H1 (cell line): ENCODE results near the gene SPC24. TPM values are rescaled to one million over a fixed set of nuclear protein-coding genes. Genes with fewer than 3 reads are reported as not detected.

ENCODE experiments used
- ATF2 ChIP-seq: IDR thresholded peaks from 2 replicates; pipeline ENCODE4 v1.6.1; 2012; ENCODE audit warnings: low read length, inconsistent platforms
- JUND ChIP-seq: IDR thresholded peaks from 2 replicates; pipeline ENCODE4 v1.6.1; 2011; ENCODE audit warnings: mild to moderate bottlenecking, improper control_type of control experiment, low read length
- NANOG ChIP-seq: IDR thresholded peaks from 2 replicates; pipeline ENCODE4 v1.6.1; 2011; ENCODE audit warnings: low read length, low read depth, mild to moderate bottlenecking, inconsistent platforms; ENCODE audit not compliant: insufficient read depth, poor library complexity, severe bottlenecking
- SIN3A ChIP-seq, 2 experiments: IDR thresholded peaks in 1 of 2; conservative IDR thresholded peaks in 1 of 2; 2 replicates each; pipeline ENCODE4 v1.6.1; 2011 to 2012; ENCODE audit warnings: low read length in 2 of 2, improper control_type of control experiment in 1 of 2, low read depth in 1 of 2, mild to moderate bottlenecking in 1 of 2
- SIRT6 ChIP-seq: IDR thresholded peaks from one replicate; pipeline ENCODE4 v1.7.1; 2012; ENCODE audit warnings: low read length, inconsistent platforms
- polyA plus RNA-seq, 7 experiments: library from polyadenylated mRNA; depleted of rRNA in 3 of 7; stranded (reverse) in 5 of 7; unstranded in 2 of 7; fragments of >200 nt in 5 of 7; fragments of 200-250 nt in 2 of 7; gene quantifications; 1 replicate in 5 of 7; 2 replicates in 1 of 7; 4 replicates in 1 of 7; pipeline versions ENCODE4 v1.2.1 to v1.2.3, GENCODE V29; 2011 to 2013; ENCODE audit warnings: missing spikeins in 2 of 7, mixed read lengths in 2 of 7
- total RNA-seq: library from RNA; stranded (reverse); fragmentation: NEBNext Ultra II Directional; extraction: Animal tissue kit (Norgen Biotek cat#: 25700); gene quantifications from 2 replicates; pipeline ENCODE4 v1.2.1, GENCODE V29; 2021
- TF ChIP-seq, protein P1 (sequence below): fragments of 300-600 bp; sonication (generic); IDR thresholded peaks from 2 replicates; pipeline ENCODE4 v1.7.1; 2012; ENCODE audit warnings: low read length, moderate library complexity, mild to moderate bottlenecking, inconsistent platforms; ENCODE audit not compliant: insufficient replicate concordance
- TF ChIP-seq, protein P2 (sequence below): IDR thresholded peaks from 2 replicates; pipeline ENCODE4 v1.6.1; 2011; ENCODE audit warnings: low read length, improper control_type of control experiment

SPC24 gene
- total and polyA plus RNA-seq, 2 of the 8 experiments (the other 6 are each of a cell fraction or from before 2014, with no cell fraction given), result 17.7 to 42.4 TPM

DNA sequence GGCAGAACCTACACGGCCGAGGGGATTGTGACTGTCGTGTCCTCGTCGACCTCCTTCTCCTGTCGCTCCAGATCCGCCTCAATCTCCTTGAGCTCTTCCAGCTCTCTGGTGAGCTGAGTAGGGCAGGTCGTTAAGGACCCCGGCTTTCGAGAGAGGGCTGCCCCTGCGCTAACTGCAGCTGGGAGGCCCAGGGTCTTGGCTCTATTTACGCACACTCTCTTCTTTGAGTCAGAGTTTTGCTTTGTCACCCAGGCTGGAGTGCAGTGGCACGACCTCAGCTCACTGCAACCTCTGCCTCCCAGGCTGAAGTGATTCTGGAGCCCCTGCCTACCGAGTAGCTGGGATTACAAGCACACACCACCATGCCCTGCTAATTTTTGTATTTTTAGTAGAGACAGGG, 7.6 kb downstream of the SPC24 start (continued):
- TF ChIP-seq, protein P1, sequence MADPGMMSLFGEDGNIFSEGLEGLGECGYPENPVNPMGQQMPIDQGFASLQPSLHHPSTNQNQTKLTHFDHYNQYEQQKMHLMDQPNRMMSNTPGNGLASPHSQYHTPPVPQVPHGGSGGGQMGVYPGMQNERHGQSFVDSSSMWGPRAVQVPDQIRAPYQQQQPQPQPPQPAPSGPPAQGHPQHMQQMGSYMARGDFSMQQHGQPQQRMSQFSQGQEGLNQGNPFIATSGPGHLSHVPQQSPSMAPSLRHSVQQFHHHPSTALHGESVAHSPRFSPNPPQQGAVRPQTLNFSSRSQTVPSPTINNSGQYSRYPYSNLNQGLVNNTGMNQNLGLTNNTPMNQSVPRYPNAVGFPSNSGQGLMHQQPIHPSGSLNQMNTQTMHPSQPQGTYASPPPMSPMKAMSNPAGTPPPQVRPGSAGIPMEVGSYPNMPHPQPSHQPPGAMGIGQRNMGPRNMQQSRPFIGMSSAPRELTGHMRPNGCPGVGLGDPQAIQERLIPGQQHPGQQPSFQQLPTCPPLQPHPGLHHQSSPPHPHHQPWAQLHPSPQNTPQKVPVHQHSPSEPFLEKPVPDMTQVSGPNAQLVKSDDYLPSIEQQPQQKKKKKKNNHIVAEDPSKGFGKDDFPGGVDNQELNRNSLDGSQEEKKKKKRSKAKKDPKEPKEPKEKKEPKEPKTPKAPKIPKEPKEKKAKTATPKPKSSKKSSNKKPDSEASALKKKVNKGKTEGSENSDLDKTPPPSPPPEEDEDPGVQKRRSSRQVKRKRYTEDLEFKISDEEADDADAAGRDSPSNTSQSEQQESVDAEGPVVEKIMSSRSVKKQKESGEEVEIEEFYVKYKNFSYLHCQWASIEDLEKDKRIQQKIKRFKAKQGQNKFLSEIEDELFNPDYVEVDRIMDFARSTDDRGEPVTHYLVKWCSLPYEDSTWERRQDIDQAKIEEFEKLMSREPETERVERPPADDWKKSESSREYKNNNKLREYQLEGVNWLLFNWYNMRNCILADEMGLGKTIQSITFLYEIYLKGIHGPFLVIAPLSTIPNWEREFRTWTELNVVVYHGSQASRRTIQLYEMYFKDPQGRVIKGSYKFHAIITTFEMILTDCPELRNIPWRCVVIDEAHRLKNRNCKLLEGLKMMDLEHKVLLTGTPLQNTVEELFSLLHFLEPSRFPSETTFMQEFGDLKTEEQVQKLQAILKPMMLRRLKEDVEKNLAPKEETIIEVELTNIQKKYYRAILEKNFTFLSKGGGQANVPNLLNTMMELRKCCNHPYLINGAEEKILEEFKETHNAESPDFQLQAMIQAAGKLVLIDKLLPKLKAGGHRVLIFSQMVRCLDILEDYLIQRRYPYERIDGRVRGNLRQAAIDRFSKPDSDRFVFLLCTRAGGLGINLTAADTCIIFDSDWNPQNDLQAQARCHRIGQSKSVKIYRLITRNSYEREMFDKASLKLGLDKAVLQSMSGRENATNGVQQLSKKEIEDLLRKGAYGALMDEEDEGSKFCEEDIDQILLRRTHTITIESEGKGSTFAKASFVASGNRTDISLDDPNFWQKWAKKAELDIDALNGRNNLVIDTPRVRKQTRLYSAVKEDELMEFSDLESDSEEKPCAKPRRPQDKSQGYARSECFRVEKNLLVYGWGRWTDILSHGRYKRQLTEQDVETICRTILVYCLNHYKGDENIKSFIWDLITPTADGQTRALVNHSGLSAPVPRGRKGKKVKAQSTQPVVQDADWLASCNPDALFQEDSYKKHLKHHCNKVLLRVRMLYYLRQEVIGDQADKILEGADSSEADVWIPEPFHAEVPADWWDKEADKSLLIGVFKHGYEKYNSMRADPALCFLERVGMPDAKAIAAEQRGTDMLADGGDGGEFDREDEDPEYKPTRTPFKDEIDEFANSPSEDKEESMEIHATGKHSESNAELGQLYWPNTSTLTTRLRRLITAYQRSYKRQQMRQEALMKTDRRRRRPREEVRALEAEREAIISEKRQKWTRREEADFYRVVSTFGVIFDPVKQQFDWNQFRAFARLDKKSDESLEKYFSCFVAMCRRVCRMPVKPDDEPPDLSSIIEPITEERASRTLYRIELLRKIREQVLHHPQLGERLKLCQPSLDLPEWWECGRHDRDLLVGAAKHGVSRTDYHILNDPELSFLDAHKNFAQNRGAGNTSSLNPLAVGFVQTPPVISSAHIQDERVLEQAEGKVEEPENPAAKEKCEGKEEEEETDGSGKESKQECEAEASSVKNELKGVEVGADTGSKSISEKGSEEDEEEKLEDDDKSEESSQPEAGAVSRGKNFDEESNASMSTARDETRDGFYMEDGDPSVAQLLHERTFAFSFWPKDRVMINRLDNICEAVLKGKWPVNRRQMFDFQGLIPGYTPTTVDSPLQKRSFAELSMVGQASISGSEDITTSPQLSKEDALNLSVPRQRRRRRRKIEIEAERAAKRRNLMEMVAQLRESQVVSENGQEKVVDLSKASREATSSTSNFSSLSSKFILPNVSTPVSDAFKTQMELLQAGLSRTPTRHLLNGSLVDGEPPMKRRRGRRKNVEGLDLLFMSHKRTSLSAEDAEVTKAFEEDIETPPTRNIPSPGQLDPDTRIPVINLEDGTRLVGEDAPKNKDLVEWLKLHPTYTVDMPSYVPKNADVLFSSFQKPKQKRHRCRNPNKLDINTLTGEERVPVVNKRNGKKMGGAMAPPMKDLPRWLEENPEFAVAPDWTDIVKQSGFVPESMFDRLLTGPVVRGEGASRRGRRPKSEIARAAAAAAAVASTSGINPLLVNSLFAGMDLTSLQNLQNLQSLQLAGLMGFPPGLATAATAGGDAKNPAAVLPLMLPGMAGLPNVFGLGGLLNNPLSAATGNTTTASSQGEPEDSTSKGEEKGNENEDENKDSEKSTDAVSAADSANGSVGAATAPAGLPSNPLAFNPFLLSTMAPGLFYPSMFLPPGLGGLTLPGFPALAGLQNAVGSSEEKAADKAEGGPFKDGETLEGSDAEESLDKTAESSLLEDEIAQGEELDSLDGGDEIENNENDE, result no peak
- TF ChIP-seq, protein P2, sequence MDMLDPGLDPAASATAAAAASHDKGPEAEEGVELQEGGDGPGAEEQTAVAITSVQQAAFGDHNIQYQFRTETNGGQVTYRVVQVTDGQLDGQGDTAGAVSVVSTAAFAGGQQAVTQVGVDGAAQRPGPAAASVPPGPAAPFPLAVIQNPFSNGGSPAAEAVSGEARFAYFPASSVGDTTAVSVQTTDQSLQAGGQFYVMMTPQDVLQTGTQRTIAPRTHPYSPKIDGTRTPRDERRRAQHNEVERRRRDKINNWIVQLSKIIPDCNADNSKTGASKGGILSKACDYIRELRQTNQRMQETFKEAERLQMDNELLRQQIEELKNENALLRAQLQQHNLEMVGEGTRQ, result no peak
- TF ChIP-seq JUND (no peak), NANOG (no peak), ATF2 (no peak), SIRT6 (no peak), SIN3A (conservative IDR thresholded peaks at IDR 0.05 in 1 of 2, IDR thresholded peaks at IDR 0.05 in 1 of 2; ENCODE audit: low read depth in 1 of 2, low read length in 2 of 2) (no peak)
